HG03378 (cell line): Measurements from ENCODE around the gene RIN3.
"Not testable (repeated sequence)": the region's sequence is repeated elsewhere in the genome, so short reads cannot be mapped to it uniquely, and the experiment has no call there.

Experiments
- ATAC-seq: cut with Tn5 transposase; IDR thresholded peaks from one replicate; pipeline ENCODE4 v1.9.1; 2021; ENCODE audit warnings: mild to moderate bottlenecking, moderate library complexity; ENCODE audit not compliant: unreplicated experiment

RIN3 gene

GRCh38 chr14:92659765-92660561, 146.4 kb downstream of the RIN3 start:
- ATAC-seq: no peak

DNA sequence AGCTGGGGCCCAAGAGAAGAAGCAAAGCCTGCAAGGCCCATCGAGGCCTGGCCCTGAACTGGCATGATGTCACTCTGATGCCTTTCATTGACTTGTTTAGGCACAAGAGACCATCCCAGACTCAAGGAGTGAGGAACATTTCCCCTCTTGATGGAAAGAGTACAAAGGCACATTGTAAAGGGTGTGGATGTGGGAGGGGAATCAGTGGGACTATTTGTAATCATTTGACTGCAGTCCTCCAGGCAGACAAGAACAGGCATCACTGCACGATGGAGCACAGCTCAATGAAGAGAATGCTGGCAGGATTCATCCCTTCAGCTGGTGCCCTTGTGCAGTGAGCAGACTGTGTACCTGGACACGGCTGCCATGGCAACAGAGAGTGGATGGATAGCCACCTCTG, 147.0 kb downstream of the RIN3 start:
- ATAC-seq: no peak

GRCh38 chr14:92663049-92663448, 149.5 kb downstream of the RIN3 start:
- ATAC-seq: no peak

DNA sequence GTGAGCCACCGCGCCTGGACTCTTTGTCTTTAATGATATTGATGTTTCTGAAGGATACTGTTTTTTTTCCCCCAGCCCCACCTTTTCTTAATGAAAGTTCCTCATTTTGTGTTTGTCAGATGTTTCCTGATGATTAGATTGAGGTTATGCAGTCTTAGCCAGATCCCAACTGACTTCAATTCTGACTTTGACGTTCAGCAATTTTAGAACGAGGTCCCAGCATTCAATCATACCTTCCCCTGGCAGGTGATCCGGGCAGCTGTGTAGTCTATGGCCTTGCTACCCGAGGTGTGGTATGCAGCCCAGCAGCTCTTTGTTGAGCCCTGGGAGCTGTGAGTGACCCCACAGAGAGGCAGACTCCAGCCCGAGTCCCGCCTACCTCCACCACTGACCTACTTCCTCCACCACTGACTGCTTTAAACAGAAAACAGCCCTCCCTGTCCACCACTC, 152.1 kb downstream of the RIN3 start:
- no peak for ATAC-seq

GRCh38 chr14:92666251-92666650, 152.7 kb downstream of the RIN3 start:
- no peak for ATAC-seq

- ATAC-seq: peak; percentile 36
Observed at GRCh38 chr14:92668276-92668973, 154.8 kb downstream of the RIN3 start.

GRCh38 chr14:92670160-92670559, 156.6 kb downstream of the RIN3 start:
- ATAC-seq: no peak

DNA sequence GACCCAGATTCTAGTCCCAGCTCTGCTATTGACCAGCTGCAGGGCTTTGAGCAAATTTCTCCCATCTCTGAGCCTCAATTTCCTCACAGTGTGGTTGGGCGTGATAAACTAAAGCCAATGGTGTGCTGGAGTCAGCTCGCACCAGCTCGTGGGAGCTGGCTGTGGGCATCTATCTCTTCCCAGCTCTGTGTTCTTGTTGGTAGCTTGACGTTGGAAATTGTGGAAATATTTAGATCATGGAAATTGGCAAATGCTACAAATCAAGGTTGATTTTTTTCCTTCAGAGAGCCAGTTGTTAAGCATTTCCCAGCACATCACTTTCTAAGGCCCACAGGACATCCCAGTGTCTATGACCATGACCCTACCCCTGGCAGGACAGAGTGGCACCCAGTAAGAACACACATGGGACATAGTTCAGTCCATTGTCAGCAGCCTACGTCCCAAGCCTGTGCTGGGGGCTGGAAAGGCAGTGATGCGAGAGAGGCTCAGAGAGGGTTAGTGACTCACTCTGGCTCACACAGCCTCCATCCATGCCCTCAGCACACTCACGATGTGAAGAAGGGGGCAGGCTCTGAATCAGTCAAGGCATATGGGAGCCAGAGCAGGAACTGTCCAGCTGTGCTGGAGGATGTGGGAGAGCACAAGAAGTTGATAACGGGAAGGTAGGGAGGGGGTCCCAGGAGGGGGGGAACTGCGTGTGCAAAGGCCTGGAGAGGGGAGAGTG, 157.2 kb downstream of the RIN3 start:
- ATAC-seq: no peak

DNA sequence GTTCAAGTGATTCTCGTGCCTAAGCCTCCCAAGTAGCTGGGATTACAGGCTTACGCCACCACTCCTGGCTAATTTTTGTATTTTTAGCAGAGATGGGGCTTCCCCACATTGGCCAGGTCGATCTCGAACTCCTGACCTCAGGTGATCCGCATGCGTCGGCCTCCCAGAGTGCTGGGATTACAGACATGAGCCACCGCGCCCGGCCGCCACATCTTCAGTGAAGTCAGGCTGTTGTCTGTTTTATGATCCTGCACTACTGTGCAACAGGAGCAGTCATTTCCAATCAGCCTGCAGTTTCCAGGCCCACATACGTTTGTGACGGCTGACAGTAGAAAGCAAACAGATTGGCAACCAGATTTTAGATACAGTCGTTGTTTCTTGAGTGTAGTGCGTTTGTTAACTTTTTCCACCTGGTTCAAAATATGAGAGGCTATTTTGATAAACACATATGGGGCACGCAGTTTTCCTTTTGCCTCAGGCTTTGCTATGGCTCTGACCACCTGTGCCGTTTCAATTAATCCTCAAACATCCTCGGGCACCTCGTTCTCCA, 160.1 kb downstream of the RIN3 start:
- no peak for ATAC-seq

GRCh38 chr14:92675421-92675820, 161.8 kb downstream of the RIN3 start:
- no peak for ATAC-seq

- ATAC-seq: no peak
Observed at GRCh38 chr14:92675976-92676375, 162.4 kb downstream of the RIN3 start.

DNA sequence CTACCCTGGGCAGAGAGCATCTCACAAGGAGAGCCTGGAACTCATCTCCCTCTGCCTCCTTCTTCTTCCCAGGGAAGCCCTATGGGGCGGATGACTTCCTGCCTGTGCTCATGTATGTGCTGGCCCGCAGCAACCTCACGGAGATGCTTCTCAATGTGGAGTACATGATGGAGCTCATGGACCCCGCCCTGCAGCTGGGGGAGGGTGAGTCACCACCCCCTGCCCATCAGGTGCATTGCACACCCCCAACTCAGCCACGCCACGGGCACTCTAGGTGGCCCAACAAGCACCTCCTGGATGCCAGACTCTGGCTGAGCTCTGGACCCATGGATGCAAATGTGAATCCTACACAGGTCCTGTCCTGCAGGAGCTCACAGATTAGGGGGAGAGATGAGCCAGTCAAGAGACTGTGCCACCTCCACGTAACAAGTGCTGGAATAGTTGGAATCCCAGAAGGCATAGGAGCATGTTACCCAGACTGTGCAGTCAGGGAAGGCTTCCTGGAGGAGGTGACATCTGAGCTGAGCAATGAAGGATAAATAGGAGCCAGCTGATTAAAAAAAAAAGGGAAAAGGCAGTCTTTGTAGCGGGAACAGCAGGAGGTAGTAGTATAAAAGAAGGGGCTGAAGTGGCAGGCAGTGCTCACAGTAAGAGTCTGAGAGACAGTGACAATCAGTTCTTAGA, 163.0 kb downstream of the RIN3 start:
- peak; percentile 11 for ATAC-seq

GRCh38 chr14:92677087-92677668, 163.6 kb downstream of the RIN3 start:
- ATAC-seq: peak; percentile 84

DNA sequence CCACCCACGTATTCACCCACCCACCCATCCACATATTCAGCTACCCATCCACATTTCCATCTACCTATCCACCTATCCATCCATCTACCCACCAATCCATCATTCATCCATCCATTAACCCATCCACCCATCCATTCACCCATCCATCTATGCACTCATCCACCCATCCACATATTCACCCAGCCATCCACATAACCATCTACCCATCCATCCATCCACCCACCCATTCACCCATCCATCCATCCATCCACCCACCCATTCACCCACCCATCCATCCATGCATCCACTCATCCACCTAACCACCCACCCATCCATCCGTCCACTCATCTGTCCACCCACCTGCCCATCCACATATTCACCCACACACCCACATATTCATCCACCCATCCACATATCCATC, 164.4 kb downstream of the RIN3 start:
- ATAC-seq: no peak

GRCh38 chr14:92678766-92679165, 165.2 kb downstream of the RIN3 start:
- no peak for ATAC-seq

DNA sequence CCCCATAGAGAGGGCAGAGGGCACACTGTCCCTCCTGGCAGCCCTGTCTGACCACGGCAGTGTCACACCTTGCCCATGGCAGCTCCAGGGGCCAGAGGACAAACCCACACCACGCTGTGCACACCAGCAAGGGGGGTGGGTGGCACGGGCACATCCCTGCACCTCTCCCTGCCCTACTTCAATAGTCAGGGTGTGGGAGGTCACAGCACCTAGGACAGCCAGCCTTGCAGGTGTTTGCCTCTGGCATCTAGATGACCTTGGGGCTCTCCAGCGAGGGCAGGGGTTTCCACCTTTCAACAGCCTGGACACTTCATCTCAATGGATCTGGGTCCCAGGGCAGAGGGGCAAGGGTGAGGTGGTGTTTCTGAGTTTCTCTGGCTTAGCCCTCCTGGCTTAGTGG, 165.7 kb downstream of the RIN3 start:
- no peak for ATAC-seq

- not testable (repeated sequence) for ATAC-seq
Observed at GRCh38 chr14:92680330-92680729, 166.7 kb downstream of the RIN3 start.

- ATAC-seq: no peak
Observed at GRCh38 chr14:92680781-92681650, 167.4 kb downstream of the RIN3 start.

- no peak for ATAC-seq
Observed at GRCh38 chr14:92683041-92683440, 169.5 kb downstream of the RIN3 start.
